GM18526 (cell line): Measurements from ENCODE around the gene TCTN2.
A peak's percentile ranks its signal among the peaks of the same experiment; 100 is the strongest.

Experiments
- POLR2A ChIP-seq: IDR thresholded peaks from 3 replicates; pipeline ENCODE4 v1.6.1; 2011; ENCODE audit not compliant: insufficient read length; ENCODE audit errors: extremely low read depth

TCTN2 gene

GRCh38 chr12:123670882-123671728, at the start of gene TCTN2:
TSS of gene TCTN2 (plus strand) at chr12:123671113. CDS start at chr12:123671241, 128 bp downstream.
- peak; percentile 34 for TF ChIP-seq POLR2A

- TF ChIP-seq POLR2A: no peak
These were observed 49.0 kb upstream of the TCTN2 start for GRCh38 chr12:123621619-123622530.

DNA sequence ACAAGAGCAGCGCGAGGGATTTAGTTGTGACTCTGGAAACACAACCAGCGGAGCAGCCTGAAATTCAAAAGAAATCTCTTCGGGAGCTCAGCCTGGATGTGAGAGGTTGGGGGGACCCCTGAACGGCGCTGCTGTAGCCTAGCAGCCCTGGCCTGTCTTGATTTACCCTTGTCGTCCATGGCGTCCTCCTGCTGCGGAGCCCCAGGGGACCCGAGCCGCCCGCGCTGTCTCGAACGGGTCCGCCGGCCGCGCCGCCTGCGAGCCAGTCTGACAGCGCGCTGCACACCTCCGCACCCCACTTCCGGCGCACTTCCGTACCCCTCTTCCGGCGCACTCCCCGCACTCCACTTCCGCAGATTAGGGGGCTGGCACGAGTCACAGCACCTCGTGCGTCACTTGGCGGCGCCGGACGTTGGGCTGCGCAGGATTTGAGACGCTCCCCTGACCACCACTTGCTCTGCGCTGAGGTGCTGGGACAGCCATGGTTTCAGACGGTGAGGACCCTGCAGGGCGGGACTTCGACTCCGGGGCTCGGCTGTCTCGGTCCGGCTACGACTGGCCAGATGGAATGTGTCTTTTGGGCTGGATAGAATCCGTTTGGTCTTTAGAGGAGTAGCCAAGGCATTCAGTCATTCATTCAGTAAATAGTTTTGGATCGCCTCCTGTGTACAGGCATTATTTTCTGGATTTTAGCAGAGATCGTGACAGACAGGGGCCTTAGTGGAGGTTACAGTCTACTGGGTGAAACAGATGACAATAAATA, 37.4 kb upstream of the TCTN2 start, which contains the start of the genes EIF2B1 and GTF2H3:
EIF2B1 (minus strand) TSS at position 308 of the 763 bp plus-strand sequence; CDS start at position 179, 129 bp downstream.
GTF2H3 (plus strand) TSS at position 451 of the 763 bp plus-strand sequence; CDS start at position 482, 31 bp downstream.
- peak; percentile 97 for TF ChIP-seq POLR2A

- no peak for TF ChIP-seq POLR2A
These were observed 36.8 kb upstream of the TCTN2 start for GRCh38 chr12:123634142-123634561.

DNA sequence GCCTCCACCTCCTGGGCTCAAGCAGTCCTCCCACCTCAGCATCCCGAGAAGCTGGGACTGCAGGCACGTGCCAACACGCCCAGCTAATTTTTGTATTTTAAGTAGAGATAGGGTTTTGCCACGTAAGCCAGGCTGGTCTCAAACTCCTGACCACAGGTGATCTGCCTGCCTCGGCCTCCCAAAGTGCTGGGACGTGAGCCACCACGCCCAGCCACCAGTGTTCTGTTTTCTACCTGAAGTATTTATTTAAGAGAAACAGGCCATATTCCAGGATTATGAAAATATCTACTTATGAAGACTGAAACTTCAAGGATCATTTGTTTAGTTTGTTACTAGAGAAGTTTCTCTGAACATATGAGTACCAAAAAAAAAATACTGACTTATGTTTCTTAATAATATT, 27.0 kb upstream of the TCTN2 start:
- TF ChIP-seq POLR2A: no peak

GRCh38 chr12:123645380-123645779, 25.5 kb upstream of the TCTN2 start:
- no peak for TF ChIP-seq POLR2A

- TF ChIP-seq POLR2A: no peak
These were observed 25.0 kb upstream of the TCTN2 start for GRCh38 chr12:123645878-123646277.

GRCh38 chr12:123648401-123648800, 22.5 kb upstream of the TCTN2 start:
- no peak for TF ChIP-seq POLR2A

GRCh38 chr12:123654129-123654701, 16.7 kb upstream of the TCTN2 start:
- no peak for TF ChIP-seq POLR2A

GRCh38 chr12:123655420-123655819, 15.5 kb upstream of the TCTN2 start:
- no peak for TF ChIP-seq POLR2A

GRCh38 chr12:123656392-123656791, 14.5 kb upstream of the TCTN2 start:
- no peak for TF ChIP-seq POLR2A

DNA sequence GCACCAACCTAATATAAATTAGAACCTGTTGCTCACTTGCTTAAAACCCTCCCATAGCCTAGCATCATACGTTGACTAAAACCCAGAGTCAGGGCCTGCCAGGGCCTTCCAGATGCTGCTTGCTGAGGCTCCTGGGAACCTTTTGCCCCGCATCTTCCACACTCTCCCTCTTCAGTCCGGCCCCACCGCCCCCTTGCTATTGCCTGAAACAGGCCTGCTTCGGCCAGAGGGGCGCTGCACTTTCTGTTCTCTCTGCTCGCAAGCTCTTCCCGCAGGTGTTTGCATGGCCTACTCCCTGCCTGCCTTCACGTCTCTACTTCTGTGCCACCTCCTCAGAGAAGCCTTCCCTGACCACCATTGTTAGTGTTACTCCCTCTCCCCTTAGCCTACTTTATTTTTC, 13.7 kb upstream of the TCTN2 start:
- no peak for TF ChIP-seq POLR2A

DNA sequence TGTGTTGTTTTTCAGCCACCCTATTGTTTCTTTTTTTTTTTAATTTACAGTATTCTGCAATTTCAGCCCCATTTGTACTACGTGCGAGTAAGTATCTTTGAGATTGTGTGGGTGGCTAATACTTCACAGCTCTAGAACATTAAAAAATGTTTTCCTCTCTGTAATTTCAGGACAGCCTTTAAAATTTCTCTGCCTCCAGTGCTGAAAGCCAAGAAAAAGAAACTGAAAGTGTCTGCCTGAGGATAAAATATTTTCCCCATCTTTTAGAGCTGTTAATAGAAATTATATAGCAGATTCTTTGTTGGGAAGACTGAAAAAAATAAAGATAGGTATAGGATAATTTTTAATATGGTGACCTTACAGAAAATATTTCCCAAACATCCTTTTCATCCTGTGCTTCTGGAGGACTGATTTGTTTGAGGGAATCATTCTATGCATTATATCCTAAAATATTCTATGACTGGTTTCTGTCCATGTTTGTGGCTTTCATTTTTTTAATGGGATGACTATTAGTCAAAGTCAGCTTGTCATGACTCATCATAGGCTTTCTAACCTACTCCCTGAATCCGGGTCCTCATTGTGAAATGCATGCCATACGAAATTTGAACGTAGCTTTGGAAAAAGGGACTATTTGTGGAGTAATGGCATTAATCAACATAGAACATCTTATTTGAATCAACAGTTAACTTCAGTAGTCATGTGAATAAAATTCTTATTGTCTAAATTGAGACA, 10.8 kb upstream of the TCTN2 start:
- no peak for TF ChIP-seq POLR2A

GRCh38 chr12:123667771-123668170, 3.1 kb upstream of the TCTN2 start:
- TF ChIP-seq POLR2A: no peak
